ENCODE data around the gene PCP2.

GRCh38 chr19:7589822-7590221 is 43.7 kb downstream of the PCP2 start:
- TF ChIP-seq CTCF (IDR thresholded peaks at IDR 0.05; ENCODE audit: low read depth, low read length): no peak
- TF ChIP-seq MYC (IDR thresholded peaks at IDR 0.05; ENCODE audit: low read depth, low read length): no peak

All from NB4 (cell line).